T1000 (cell line): ENCODE results near the gene EPHB2.
"Not testable (repeated sequence)": the region's sequence is repeated elsewhere in the genome, so short reads cannot be mapped to it uniquely, and the experiment has no call there.

Experiments used
- DNase-seq: peaks from one replicate; lab custom pipeline; 2025; ENCODE audit warnings: mixed read lengths; lab: John Stamatoyannopoulos, UW

The EPHB2 gene

DNA sequence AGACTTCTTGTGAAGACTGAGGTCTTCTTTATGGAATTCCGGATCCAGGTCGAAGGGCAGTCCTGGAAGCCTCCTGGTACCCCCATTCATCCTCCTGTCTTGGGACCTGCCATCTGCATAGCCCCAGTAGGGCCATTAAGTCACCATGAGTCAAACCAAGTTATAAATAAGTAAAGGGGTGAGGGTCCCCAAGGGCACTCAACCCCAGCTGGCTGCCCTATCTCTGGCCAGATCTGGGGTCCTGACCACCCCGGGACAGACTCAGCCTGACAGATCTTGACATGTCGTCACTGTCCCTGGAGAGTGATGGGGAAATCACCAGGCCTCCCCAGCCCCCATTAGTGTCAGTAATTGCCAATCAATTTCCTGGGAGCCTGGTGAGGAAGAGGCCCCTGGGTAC is 108.7 kb downstream of the EPHB2 start:
- no peak for DNase-seq

DNA sequence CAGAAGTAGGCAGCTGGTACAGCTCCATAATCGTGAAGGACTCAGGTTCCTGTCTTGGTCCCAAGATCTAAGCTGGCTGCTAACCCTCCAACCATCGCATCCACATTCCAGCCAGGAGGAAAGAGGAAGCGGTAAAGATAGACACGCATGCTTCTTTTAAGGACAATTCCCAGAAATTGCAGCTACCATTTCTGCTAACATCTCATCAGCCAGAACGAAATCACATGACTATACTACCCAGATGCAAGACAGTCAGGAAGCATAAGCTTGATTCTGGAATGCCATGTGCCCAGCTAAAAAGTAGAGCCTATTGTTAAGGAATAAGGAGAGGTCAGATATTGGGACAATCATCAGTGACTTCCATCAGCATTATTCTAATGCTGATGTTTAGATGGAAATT is 110.4 kb downstream of the EPHB2 start:
- no peak for DNase-seq

DNA sequence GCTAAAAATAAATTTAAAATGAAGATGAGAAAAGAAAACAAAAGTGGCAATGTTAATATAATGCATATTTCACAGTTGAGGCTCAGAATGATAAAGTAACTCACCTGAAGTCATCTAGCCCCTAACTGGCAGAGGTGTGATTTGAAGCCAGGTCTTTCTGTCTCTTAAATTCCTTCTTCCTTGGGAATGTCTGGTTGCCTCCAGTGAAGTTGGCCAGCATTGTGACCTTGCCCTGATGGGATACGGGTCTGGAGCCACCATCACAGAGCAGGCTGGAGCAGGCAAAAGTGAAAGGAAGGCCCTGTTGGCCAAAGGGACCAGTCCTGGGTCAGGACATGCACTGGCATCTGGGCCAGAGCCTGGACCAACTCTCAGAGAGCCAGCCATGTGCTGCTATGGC is 111.7 kb downstream of the EPHB2 start:
- no peak for DNase-seq

DNA sequence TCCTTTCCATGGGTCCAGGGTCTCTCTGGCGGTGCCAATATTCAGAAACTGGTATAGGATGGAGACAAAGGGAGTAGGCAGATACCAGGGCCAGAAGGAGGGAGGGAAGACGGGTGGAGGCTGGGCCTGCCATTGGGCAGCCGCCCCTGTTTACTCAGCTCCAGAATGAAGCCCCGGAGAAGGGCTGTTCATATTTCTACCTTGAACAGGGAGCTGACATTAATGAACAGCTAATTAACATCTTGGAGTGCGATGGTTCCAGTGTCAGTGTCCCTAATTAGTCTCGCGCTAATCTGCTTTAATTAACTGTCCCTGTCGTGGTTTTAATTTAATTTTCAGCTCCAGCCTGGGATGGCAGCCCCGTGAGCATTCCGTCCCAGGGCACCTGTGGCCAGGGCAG is 113.8 kb downstream of the EPHB2 start:
- DNase-seq, result no peak

DNA sequence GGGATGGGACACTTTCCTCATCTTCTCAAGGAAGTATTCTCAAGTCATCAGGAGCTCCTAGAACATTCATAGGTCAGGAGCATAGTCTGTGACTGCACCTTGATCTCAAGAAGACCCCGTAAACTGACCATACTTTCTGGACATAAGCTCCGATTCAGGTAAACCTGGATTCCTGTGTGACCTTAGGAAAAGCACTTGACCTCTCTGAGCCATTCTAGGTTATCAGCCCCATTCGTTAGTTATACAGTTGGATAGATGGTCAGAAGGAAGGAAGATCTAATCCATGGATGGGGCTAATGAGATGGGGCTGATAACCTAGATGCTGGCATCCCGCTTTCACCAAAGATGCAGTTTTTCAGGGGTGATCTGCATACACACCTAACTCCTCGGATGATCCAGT is 114.3 kb downstream of the EPHB2 start:
- DNase-seq, result no peak

DNA sequence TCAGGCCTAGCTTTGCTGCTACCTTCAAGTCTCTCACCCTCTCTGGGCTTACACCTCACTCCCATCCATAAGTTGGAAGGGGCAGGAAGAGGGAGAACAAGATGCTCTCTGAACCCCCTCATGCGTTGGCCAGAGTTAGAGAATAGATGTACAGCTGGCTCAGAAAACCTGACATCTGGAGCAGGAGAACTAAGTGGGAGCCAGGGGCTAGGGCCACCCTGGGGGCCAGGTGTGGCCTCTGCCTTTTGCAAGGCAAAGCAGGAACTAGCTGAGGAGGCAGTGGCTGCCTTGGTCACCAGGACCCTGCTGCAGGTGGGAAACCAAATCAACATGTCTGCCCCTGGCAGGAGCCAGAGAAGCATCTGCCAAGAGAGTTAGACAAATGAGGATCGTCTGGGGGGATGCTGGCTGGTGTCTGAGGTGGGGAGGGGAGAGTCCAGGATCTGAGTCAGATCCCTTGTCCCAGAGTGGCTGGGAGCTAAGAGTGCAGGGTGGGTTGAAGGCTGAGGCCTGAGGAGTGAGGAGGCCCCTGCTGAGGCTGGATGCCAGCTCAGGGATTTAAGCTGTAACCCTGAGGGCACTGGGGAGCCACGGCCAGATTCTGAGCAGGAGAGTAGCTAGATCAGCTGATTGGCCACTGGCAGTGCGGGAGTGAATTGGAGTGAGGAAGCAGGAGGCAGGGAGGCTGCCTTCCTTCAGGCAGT is 115.0 kb downstream of the EPHB2 start:
- no peak for DNase-seq

DNA sequence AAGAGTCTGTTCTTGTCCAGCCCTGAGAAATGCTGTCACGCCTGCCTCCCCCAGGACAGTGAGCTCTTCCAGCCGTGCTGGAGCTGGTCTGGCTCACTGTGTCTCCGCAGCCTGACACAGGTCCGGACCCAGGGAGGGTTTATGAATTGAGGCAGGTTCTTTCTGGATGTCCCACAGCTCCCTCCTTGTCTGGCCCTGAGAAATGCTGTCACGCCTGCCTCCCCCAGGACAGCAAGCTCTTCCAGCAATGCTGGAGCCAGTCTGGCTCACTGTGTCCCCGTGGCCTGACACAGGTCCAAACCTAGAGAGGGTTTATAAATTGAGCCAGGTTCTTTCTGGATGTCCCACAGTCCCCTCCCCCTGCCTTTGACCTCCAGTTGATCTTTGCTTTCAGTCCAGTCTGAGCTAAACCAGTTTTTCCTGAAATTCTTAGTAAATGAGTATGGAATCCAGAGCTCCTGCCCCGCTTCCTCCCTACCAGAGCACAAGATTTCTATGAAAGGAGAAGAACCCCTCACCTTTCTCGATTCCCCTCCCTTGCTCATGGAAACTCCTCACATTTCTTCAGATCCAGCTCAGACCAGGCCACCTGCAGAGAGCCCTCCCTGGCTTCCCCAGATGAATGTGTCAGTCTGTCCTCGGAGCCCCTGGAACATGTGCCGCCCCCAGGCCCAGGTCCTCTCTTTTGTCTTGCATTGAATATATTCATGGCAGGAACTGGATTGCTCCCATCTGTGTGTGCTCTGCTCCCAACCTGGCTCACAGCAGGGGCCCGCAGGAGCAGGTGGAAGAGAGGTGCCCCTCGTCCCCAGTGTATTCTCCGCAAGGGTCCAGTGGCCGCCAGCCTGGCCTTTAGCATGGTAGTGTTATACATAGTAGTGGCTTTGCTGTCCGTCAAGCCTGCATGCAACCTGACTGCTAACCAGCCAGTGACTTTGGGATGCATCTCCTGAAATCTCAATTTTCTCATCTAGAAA is 116.3 kb downstream of the EPHB2 start:
- DNase-seq, result no peak

DNA sequence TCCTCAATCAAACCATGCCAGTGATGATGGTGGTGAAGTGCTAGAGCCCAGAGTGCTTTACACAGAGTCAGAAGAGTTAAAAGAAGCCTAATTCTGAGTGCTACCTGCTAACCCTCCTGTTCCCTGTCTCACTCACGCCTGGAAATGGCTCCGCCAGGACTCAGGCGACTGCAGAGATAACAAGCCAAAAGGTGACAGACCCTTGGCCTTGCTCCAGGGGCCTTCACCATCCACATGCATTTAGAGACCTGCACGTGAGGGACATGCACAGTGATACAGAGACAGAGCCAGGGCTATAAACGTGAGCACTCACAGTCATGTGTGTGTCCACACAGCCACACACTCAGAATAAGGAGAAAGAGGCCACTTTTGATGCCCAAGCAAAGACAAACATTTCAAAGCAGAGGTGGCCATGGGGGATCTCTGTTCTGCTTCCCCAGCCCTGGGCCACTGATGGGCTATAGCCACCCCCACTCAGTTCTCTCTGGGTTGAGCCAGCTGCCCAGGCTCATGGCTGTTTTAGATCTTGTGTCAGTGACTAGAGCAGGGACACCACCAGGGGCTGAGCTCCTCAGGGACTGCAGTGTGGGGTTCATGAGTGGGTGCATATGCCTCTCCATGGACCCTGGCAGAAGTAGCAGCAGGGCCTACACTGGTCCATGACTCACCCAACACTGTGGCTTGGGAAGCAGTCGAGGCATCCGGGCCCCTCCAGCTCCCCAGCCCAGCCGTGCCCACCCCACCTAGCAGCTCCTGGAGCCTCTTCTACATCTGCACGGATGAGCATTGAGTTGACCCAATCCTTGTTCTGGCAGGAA is 117.2 kb downstream of the EPHB2 start:
- no peak for DNase-seq

DNA sequence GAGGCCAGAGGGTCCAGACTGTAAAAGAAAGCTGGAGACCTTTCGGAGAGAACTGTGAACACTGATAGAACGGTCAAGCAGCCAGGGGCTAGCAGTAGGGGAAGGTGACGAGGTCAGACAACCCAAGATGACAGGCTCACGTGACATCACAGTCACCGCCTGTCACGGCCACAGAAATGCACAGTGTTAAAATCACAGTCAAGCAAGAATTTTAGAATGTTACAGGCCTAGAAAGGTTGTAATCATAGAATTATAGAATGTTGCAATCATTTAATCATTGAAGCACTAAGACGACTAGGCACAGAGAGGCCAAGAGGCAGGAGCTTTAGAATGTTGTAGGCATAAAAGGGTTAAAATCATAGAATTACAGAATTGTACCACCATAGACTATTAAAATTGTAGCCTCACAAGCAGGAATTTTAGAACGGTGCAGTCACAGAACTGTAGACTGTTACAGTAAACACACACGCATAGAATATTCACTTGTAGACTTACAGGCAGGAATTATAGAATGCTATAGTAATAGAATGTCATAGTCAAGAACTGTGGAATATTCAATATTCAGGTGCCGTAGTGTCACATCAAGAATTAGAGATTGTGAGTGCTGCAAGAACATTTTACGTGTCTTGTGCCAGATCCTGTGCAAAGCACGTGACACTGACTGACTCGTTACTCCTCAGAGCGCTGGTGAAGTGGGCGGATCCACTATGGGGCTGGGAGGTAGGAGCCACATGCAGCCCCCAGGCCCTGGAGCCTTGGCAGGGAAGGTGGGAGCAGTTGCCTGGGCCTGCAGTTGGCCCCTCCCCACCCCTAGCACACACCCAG is 118.1 kb downstream of the EPHB2 start:
- DNase-seq, result no peak

DNA sequence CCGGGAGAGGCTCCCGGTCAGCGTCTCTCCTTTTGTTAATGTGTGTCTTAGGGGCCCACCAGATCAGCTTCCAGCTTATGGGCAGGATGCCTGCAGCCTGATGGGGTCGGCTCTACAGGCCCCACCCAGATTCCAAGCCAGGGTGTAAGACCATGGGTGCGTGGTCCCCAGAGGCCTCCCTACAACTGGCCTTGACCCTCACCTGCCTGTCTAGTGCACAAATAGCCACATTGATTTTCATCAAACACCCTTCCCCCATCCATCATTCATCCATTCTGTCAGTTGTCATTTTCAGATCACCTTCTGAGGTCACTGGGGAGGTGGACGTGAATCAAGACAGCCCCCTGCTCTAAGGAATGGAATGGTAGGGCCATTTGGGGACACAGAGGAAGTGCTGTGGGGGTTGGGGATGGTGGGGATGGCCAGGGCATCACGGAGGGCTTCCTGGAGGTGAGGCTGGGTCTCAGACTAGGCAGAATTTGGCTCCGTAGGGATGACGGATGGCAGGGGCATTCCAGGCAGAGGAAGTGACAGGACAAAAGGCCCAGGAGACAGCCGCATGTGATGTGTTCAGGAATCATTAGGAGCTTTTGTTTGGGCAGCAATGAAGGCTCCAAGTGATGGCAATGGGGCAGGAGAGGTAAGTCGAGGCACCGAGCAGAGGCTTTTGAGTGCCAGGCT is 118.8 kb downstream of the EPHB2 start:
- no peak for DNase-seq

DNA sequence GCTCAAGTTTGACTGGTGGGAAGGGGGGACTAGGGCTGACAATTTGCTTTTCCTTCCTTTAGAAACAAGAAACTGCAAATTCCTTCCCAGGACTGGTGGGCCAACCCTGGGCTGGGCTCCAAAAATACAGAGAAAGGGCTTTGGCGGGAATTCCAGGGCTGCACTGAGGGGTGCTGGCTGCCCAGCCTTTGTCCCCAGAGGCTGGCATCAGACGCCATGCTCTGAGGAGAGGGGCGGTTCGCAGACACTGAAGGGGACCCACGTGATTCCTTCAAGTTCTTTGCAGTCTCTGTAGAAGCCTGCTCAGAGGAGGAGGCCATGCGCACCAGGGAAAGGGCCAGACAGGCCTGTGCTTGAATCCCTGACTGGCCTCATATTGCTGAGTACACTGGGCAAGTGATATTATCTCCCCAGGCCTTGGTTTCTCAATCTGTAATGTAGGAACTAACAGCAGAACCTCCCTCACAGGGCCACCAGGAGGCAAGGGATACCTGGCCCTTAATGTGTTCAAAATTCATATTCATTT is 119.5 kb downstream of the EPHB2 start:
- DNase-seq, result no peak

DNA sequence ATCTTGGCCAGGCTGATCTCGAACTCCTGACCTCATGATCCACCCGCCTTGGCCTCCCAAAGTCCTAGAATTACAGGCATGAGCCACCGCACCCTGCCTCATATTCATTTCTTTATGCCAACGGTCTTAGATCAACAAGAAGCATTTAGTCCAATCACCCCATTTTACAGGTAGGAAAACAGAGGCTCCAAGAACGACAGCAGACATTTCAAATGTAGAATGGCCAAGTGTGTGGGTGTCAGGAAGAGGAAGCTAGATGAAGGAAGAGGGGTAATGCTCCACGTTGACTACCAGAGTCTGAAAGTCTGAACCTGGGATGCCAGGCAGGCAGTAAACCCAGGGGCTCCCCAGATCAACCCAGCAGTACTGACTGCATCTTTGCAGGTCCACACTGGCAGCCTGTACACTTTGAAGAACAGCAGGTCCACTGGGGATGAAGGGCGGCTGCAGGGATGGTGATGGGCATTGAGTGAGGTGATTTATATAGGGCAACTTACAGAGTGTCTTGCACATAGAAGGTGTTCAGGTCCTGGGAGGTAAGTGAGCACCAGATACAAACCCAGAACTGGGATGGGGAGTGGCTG is 120.2 kb downstream of the EPHB2 start:
- DNase-seq, result no peak

DNA sequence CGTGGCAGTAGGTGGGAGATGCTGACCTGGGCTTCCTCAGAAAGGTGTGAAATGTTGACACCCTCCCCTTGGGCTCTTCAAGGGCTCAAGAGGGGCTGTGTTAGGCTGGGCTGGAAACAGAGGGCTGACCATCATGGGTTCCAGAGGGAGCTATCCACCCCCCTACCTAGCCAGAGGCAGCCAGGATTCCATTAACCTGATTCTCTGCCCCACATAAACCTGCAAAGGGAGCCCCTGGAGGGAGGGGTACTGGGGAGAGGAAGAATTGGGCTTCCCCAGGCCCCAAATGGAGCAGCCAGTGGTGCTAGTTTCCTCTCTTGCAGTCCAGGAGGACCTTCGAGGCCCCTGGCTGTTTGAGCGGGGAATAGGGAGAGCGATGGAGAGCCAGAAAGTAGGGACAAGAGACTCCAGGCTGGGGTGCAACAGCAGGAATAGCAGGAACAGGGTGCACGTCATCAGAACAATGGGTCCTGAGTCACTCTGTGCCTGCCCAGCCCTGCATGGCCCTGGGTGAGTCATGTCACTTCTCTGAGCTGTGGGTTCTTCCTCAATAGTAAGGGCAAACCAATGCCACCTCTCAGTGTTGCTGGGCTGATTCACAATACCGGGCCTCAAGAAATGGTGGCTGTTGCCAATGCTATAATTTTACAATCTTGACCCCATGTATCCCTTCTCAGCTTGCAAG is 121.2 kb downstream of the EPHB2 start:
- DNase-seq, result peak; percentile 86

DNA sequence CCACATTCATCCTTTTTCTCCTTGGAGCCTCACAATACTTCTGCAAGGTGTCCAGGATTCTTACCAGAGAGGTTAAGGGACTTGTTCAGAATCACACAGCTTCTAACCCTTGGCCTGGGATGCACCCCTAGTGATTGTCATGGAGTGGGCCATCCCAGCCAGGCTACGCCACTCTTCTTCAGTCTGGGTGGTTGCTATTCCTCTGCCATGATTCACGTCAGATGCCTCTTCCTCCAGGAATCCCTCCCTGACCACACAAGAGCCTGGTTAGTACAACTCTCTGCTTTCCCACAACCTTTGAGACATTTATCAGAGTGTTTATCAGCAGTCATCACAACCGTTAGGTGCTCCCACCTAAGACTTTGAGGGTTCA is 121.8 kb downstream of the EPHB2 start:
- no peak for DNase-seq

DNA sequence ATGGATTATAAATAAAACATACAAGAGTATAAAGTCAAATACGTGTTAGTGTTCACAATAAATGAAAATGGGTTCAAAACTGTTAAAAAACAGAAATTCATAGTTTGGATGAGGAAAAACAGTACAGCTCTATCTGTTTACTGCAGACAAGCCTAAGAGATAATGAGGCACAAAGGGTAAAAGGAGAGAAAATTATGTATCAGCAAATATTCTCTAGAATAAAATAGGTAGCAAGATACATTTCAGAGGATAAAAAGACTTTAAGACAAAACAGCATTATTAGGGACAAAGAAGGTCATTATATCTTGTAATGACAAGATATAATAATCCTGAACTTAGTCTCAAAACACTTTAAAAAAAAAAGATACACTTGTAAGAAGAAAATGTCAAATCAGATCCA is 123.1 kb downstream of the EPHB2 start:
- no peak for DNase-seq

DNA sequence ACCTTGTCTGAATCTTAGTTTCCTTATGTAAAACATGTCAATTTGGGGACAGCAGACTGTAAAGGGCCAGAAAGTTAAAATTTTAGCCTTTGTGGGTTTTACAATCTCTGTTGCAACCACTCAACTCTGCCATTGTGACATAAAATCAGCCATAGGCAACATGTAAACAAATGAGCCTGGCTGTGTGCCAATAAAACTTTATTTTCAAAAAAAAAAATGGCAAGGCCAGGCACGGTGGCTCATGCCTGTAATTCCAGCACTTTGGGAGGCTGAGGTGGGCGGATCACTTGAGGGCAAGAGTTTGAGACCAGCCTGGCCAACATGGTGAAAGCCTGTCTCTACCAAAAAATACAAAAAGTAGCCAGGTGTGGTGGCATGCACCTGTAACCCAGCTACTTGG is 123.8 kb downstream of the EPHB2 start:
- not testable (repeated sequence) for DNase-seq

DNA sequence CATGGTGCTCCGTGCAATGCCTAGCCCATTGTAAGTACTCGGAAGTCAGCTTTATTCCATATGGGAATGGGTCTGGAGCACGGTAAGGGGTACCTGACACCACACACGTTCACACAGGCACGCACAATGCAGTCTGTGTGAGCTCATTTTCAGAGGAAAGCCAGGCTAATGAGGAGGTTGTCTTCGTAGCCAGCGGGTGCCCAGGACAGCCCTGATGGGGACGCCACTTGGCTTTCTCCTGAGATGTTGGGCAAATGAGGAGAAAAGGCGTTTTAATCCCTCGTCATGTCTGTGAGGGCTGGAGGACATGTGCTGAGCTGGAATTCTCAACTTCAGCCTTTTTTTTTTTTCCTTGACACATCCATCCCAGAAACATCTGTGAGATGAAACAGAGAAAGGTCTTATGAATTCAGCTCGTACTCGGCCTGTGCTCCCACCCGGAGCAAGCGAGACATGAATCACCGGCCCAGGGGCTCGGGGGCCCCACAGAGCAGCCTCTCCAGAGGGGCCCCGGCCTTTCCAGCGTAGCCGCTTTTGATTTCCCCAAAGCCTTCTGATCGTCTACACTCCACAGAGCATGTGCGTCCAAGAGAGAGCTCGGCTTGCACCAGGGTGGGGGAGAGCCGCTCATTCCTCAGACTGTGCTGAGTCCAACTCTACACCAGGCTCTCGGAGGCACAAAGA is 125.1 kb downstream of the EPHB2 start:
- no peak for DNase-seq

DNA sequence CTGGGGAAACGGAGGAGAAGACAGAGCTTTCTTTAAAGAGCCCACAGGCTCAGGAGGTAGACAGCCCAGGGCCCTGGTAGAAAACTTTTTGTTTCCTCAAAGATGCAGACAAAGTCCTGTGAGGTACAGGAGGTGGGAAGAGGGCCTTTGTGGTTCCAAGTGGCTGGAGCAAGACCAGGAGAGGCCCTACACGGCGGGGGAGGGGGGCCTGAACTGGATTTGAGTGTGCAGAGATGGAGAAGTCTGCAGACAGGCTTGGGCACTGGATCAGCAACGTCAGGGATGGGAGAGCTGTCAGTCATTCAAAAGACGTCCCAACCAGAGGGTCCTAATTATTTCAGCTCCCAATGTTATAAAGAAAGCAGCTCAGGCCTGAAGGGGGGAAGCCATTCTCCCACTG is 126.2 kb downstream of the EPHB2 start:
- DNase-seq, result no peak

DNA sequence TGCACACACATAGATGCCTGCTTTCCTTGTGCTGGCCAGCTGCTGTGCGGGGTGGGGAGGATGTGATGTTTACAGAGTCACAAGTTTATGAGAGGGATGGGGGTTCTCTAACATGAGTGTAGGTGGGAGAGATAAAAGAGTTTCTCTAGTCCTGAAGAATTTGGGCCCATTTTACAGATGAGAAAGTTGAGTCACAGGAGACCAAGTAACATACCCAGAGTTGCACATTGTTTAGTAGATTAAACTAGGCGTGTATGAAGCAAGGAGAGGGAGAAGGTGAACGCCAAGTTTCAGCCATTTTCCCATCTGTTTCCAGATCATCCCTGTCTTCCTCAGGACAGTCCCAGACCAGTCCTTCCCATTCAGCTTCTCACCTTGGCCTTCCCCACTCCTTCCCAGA is 126.7 kb downstream of the EPHB2 start:
- no peak for DNase-seq
